Uterus (tissue), 2 donors: ENCODE data around the gene CMKLR1.

ENCODE experiments used
- CTCF ChIP-seq, 4 experiments: fragments of 200-600 bp in 2 of 4; fragments of 450-650 bp in 2 of 4; sonication (generic) in 2 of 4; IDR thresholded peaks; one replicate each; pipeline ENCODE4 v1.5.1; 2016 to 2019; ENCODE audit warnings: antibody characterized with exemption in 4 of 4, mild to moderate bottlenecking in 2 of 4, moderate library complexity in 1 of 4
- POLR2A ChIP-seq, 2 donors: fragments of 450-650 bp; IDR thresholded peaks; one replicate each; pipeline ENCODE4 v1.6.1; 2016; ENCODE audit warnings: antibody characterized with exemption in 2 of 2, mild to moderate bottlenecking in 1 of 2, moderate library complexity in 1 of 2

GRCh38 chr12:108257610-108258106 lies 81.5 kb downstream of the CMKLR1 start:
- TF ChIP-seq CTCF (IDR thresholded peaks at IDR 0.05) (no peak), POLR2A (IDR thresholded peaks at IDR 0.05) (no peak)
